CD4-positive, alpha-beta memory T cell (primary cell): ENCODE results near the gene CAPN10. TPM values are rescaled to one million over a fixed set of nuclear protein-coding genes. Genes with fewer than 3 reads are reported as not detected.

Experiments
- CTCF ChIA-PET: fragments of 350-600 bp; sonication (Branson Sonifier 250); formaldehyde crosslinking; loops from one replicate; lab custom pipeline; 2021; ENCODE audit warnings: inconsistent platforms; ENCODE audit not compliant: partially characterized antibody; lab: Charles Lee
- POLR2A ChIA-PET: fragments of 350-600 bp; sonication (Branson Sonifier 250); formaldehyde crosslinking; loops from one replicate; lab custom pipeline; 2021; ENCODE audit not compliant: partially characterized antibody; lab: Charles Lee
- DNase-seq, 5 donors: peaks; one replicate each; pipeline versions ENCODE4 v3.0.0 to v3.0.0-alpha.2; 2020 to 2022; ENCODE audit warnings: mixed read lengths in 1 of 5
- H3K27ac ChIP-seq: one replicate; pipeline ENCODE4 v1.7.0; 2013; ENCODE audit warnings: low read depth, low read length
- H3K27me3 ChIP-seq: 2 replicates; pipeline ENCODE4 v1.7.0; 2013; ENCODE audit warnings: mild to moderate bottlenecking, low read length, moderate library complexity; ENCODE audit not compliant: insufficient read depth
- H3K36me3 ChIP-seq: 2 replicates; pipeline ENCODE4 v1.7.0; 2013; ENCODE audit warnings: mild to moderate bottlenecking, low read length, moderate library complexity; ENCODE audit not compliant: insufficient read depth
- H3K4me1 ChIP-seq: 2 replicates; pipeline ENCODE4 v1.7.0; 2013; ENCODE audit warnings: mild to moderate bottlenecking, low read length, moderate library complexity; ENCODE audit not compliant: insufficient read depth
- H3K4me3 ChIP-seq, 2 donors: one replicate each; pipeline ENCODE4 v1.7.0; 2013; ENCODE audit warnings: low read length in 2 of 2, mild to moderate bottlenecking in 1 of 2
- H3K9me3 ChIP-seq, 2 donors: one replicate each; pipeline ENCODE4 v1.7.0; 2013; ENCODE audit warnings: low read length in 2 of 2, control low read depth in 1 of 2; ENCODE audit not compliant: control insufficient read depth in 1 of 2
- H3K27ac Mint-ChIP-seq, 7 donors: one replicate each; pipeline ENCODE4 v1.8.0; 2020 to 2021; ENCODE audit warnings: mixed read lengths in 7 of 7, mild to moderate bottlenecking in 6 of 7, inconsistent platforms in 3 of 7, moderate library complexity in 3 of 7
- H3K27me3 Mint-ChIP-seq, 2 donors: one replicate each; pipeline ENCODE4 v1.8.0; 2020 to 2021; ENCODE audit warnings: mixed read lengths in 2 of 2
- H3K36me3 Mint-ChIP-seq, 2 donors: one replicate each; pipeline ENCODE4 v1.8.0; 2020 to 2021; ENCODE audit warnings: mixed read lengths in 2 of 2, inconsistent platforms in 1 of 2, mild to moderate bottlenecking in 1 of 2
- H3K4me1 Mint-ChIP-seq, 4 donors: one replicate each; pipeline ENCODE4 v1.8.0; 2020 to 2021; ENCODE audit warnings: mixed read lengths in 4 of 4, mild to moderate bottlenecking in 1 of 4
- H3K4me3 Mint-ChIP-seq, 8 donors: one replicate each; pipeline ENCODE4 v1.8.0; 2020 to 2021; ENCODE audit warnings: mixed read lengths in 8 of 8, mild to moderate bottlenecking in 7 of 8, moderate library complexity in 6 of 8, inconsistent platforms in 3 of 8
- H3K9me3 Mint-ChIP-seq, 8 donors: one replicate each; pipeline ENCODE4 v1.8.0; 2020 to 2021; ENCODE audit warnings: mixed read lengths in 8 of 8, mild to moderate bottlenecking in 5 of 8, inconsistent platforms in 3 of 8, moderate library complexity in 1 of 8
- intact Hi-C: fragments of 100-400 bp; cut with micrococcal nuclease; formaldehyde crosslinking; loops from one replicate; pipeline ENCODE4 v1.15.1; 2023
- polyA plus RNA-seq, 2 donors: library from polyadenylated mRNA; unstranded; fragments of 300-500 nt; fragmentation: Illumina TruSeq; gene quantifications; one replicate each; pipeline ENCODE4 v1.2.3, GENCODE V29; 2021
- total RNA-seq, 2 experiments: library from RNA; stranded (reverse); gene quantifications; one replicate each; pipeline ENCODE4 v1.2.3, GENCODE V29; 2021

The CAPN10 gene
- total and polyA plus RNA-seq, 4 experiments from 2014 or later: 9.9 to 83.0 (median 49.7) TPM

GRCh38 chr2:240646176-240646899 is 59.8 kb downstream of the CAPN10 start:
- peak; percentile 52 to 74 (median 64) for DNase-seq
- ChIA-PET CTCF (interaction anchor here (1.0 kb wide), 1 partner anchor 66 kb away, joined by 3 read pairs; no protein-coding TSS in a partner anchor), POLR2A (interaction anchor here (1.0 kb wide), 2 partner anchors 40 to 60 kb away, joined by 3 read pairs; no protein-coding TSS in a partner anchor)
- Histone ChIP-seq H3K27me3 (no peaks in the 10 kb centered on the region), H3K4me1 (peaks cover 11% of the 10 kb centered on the region), H3K36me3 (no peaks in the 10 kb centered on the region), H3K27ac (no peak overlapping the region), H3K4me3 (peak overlapping the region in 1 of 2 donors; percentile 15), H3K9me3 (no peaks in the 10 kb centered on the region)
- Mint-ChIP-seq H3K9me3 (no peaks in the 10 kb centered on the region), H3K4me1 (peaks cover 5 to 10% (median 9%) of the 10 kb centered on the region in 4 donors), H3K27me3 (peaks cover 11 to 22% of the 10 kb centered on the region in 2 donors), H3K36me3 (no peaks in the 10 kb centered on the region), H3K4me3 (peak overlapping the region in 6 of 8 donors; percentile 29 to 81 (median 51)), H3K27ac (peak overlapping the region; percentile 64 to 95 (median 86))
- intact Hi-C loops: no loop called here

- CTCF ChIA-PET: interaction anchor here (1.0 kb wide), 1 partner anchor 67 kb away, joined by 3 read pairs; no protein-coding TSS in a partner anchor
- no peaks in the 10 kb centered on the region for H3K9me3 ChIP-seq
- peaks cover 11 to 26% of the 10 kb centered on the region in 2 donors for H3K27me3 Mint-ChIP-seq
- no peak for DNase-seq
- H3K27me3 ChIP-seq: no peaks in the 10 kb centered on the region
- peaks cover 5 to 10% (median 9%) of the 10 kb centered on the region in 4 donors for H3K4me1 Mint-ChIP-seq
- H3K27ac ChIP-seq: no peak overlapping the region
- POLR2A ChIA-PET: interaction anchor here (1.0 kb wide), 2 partner anchors 41 to 61 kb away, joined by 3 read pairs; no protein-coding TSS in a partner anchor
- peaks cover 11% of the 10 kb centered on the region for H3K4me1 ChIP-seq
- no peaks in the 10 kb centered on the region for H3K36me3 ChIP-seq
- no peak overlapping the region for H3K4me3 ChIP-seq
- no peaks in the 10 kb centered on the region for H3K36me3 Mint-ChIP-seq
- H3K27ac Mint-ChIP-seq: no peak overlapping the region
- H3K9me3 Mint-ChIP-seq: peaks cover 0 to 3% (median 0%) of the 10 kb centered on the region in 8 donors
- intact Hi-C loops: no loop called here
- no peak overlapping the region for H3K4me3 Mint-ChIP-seq
These were observed 60.5 kb downstream of the CAPN10 start for GRCh38 chr2:240646900-240647502.

GRCh38 chr2:240647503-240648154 is 61.1 kb downstream of the CAPN10 start:
- no peak overlapping the region for H3K4me3 Mint-ChIP-seq
- Histone ChIP-seq H3K9me3 (no peaks in the 10 kb centered on the region), H3K27ac (no peak overlapping the region), H3K4me1 (peaks cover 11% of the 10 kb centered on the region), H3K4me3 (no peak overlapping the region), H3K36me3 (no peaks in the 10 kb centered on the region), H3K27me3 (no peaks in the 10 kb centered on the region)
- peaks cover 5 to 10% (median 9%) of the 10 kb centered on the region in 4 donors for H3K4me1 Mint-ChIP-seq
- ChIA-PET POLR2A (interaction anchor here (1.0 kb wide), 1 partner anchor 41 kb away, joined by 3 read pairs; no protein-coding TSS in a partner anchor), CTCF (interaction anchor here (1.0 kb wide), 1 partner anchor 68 kb away, joined by 3 read pairs; no protein-coding TSS in a partner anchor)
- peaks cover 0 to 3% (median 0%) of the 10 kb centered on the region in 8 donors for H3K9me3 Mint-ChIP-seq
- H3K27ac Mint-ChIP-seq: peak overlapping the region in 3 of 7 donors; percentile 52 to 77 (median 65)
- no peaks in the 10 kb centered on the region for H3K36me3 Mint-ChIP-seq
- intact Hi-C loops: no loop called here
- DNase-seq: no peak
- H3K27me3 Mint-ChIP-seq: peaks cover 11 to 26% of the 10 kb centered on the region in 2 donors

- Histone ChIP-seq H3K27me3 (no peaks in the 10 kb centered on the region), H3K9me3 (no peaks in the 10 kb centered on the region), H3K4me3 (no peak overlapping the region), H3K27ac (no peak overlapping the region), H3K4me1 (peaks cover 11% of the 10 kb centered on the region), H3K36me3 (no peaks in the 10 kb centered on the region)
- CTCF ChIA-PET: no interaction called here
- DNase-seq: no peak
- H3K9me3 Mint-ChIP-seq: peaks cover 0 to 3% (median 0%) of the 10 kb centered on the region in 8 donors
- no peaks in the 10 kb centered on the region for H3K36me3 Mint-ChIP-seq
- peak overlapping the region in 2 of 7 donors; percentile 36 to 46 for H3K27ac Mint-ChIP-seq
- H3K27me3 Mint-ChIP-seq: peaks cover 11 to 26% of the 10 kb centered on the region in 2 donors
- POLR2A ChIA-PET: no interaction called here
- intact Hi-C loops: no loop called here
- peaks cover 5 to 10% (median 9%) of the 10 kb centered on the region in 4 donors for H3K4me1 Mint-ChIP-seq
- no peak overlapping the region for H3K4me3 Mint-ChIP-seq
These were observed 61.7 kb downstream of the CAPN10 start for GRCh38 chr2:240648155-240648649.

Other genes starting within 250 kb of the CAPN10 start
- 1 to 10 TPM; 1.1 to 1.2 TPM for gene GPC1, start 151.1 kb upstream of the CAPN10 start, total RNA-seq
- under 1 TPM; 0.14 to 0.65 TPM for gene GPC1, start 151.1 kb upstream of the CAPN10 start, polyA plus RNA-seq
- 10 to 100 TPM; 71.4 to 84.8 TPM for gene ANKMY1, start 28.7 kb upstream of the CAPN10 start, total RNA-seq
- gene ANKMY1, start 28.7 kb upstream of the CAPN10 start, polyA plus RNA-seq: 10 to 100 TPM in 1 of 2 donors, 1 to 10 TPM in 1; 9.4 to 15.2 TPM
- 10 to 100 TPM; 16.3 to 19.4 TPM for gene DUSP28, start 26.4 kb upstream of the CAPN10 start, total RNA-seq
- gene DUSP28, start 26.4 kb upstream of the CAPN10 start, polyA plus RNA-seq: 10 to 100 TPM; 18.2 to 18.5 TPM
- 100 to 1,000 TPM; 140 to 145 TPM for gene RNPEPL1, start 18.2 kb upstream of the CAPN10 start, total RNA-seq
- gene RNPEPL1, start 18.2 kb upstream of the CAPN10 start, polyA plus RNA-seq: 100 to 1,000 TPM in 1 of 2 donors, 10 to 100 TPM in 1; 13.6 to 100 TPM
- gene GPR35, start 38.7 kb downstream of the CAPN10 start, total RNA-seq: 1 to 10 TPM; 6.3 to 6.8 TPM
- 1 to 10 TPM in 1 of 2 donors, under 1 TPM in 1; 0.71 to 1.3 TPM for gene GPR35, start 38.7 kb downstream of the CAPN10 start, polyA plus RNA-seq
- not detected for gene AQP12B, start 96.2 kb downstream of the CAPN10 start, total RNA-seq
- not detected for gene AQP12B, start 96.2 kb downstream of the CAPN10 start, polyA plus RNA-seq
- gene AQP12A, start 105.1 kb downstream of the CAPN10 start, total RNA-seq: not detected
- gene AQP12A, start 105.1 kb downstream of the CAPN10 start, polyA plus RNA-seq: not detected
- not detected for gene KIF1A, start 233.5 kb downstream of the CAPN10 start, total RNA-seq
- not detected for gene KIF1A, start 233.5 kb downstream of the CAPN10 start, polyA plus RNA-seq